HG03432 (cell line): ENCODE data around the gene B4GALT4.
"Not testable (repeated sequence)": the region's sequence is repeated elsewhere in the genome, so short reads cannot be mapped to it uniquely, and the experiment has no call there.

Experiments
- ATAC-seq: cut with Tn5 transposase; IDR thresholded peaks from one replicate; pipeline ENCODE4 v1.9.1; 2021; ENCODE audit warnings: mild to moderate bottlenecking, moderate library complexity; ENCODE audit not compliant: unreplicated experiment

Gene B4GALT4

DNA sequence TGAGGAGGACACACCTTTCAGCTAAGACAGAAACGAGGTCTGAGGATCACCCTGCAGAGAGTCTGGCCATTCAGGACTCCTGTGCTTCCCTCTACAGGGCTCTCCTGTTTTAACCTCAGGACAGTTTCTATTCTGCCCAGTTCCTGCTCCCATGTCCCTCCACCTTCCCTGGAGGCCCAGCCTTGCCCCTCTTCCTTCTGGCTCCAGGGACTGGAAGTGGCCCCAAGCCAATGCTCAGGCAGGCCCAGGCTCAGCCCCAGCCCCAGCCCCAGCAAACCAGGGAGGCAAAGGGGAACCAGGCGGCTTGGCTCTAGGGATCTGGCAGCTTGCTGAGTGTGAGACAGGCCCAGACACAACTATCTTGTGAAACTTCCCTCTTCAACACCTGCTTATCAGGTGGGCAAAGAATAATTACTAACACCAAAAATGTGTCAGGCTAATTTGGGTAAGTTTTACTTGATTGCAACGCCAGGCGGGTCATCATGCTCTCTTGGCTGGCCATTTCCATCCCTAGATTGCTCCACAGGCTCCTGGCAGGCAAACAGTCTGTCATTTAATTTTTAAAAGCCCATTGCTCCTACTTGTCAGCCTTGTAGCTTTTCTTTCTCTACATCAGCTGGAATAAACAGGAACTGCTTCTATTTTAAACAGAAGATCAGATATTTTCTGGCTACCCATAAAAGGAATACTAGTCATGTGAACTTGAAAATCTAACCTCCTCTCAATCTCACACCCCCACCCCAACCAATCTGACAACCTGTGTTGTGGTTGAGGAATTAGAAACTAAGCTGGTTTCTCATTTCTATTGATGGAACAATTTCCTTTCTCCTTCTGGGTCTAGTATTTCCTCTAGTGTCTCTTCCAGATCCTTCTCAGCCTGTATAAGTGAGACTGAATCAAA lies 33.8 kb downstream of the B4GALT4 start:
- no peak for ATAC-seq

DNA sequence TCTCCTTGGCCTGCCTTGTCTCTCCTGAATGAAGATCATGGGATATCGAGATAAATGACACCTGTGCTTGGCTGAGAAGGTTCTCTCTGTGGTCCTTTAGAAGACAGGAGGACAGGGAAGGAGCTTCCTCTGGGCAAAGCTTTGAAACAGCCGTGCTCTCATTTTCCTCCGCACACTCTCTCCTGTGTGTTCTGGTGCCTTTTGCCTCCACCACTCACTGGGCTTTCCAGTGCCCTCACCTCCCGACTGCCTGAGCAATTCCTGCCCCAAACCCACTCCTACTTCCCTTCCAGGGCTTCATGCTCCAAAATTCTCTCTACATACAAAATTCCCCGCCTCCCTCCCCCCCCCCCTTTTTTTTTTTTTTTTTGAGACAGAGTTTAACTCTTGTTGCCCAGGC lies 35.0 kb downstream of the B4GALT4 start:
- no peak for ATAC-seq

DNA sequence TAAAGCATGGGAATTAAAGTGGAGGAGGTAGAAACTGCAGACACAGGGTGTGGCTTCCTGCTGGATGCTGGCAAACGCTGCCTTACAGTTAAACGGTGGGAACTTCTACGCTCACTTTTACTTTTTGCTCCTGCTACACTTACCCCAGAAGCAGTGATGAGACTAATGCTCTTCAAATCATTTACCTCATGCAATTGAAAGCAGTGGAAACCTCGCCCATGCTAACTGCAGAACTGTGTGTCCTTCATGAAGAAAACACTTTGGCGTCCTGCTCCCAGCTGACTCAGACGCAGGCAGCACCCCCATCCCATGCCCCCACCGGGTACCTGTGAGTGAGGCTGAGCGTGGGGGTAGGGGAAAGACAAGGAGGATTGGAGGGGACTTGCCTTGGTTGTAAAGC lies 35.5 kb downstream of the B4GALT4 start:
- ATAC-seq: no peak

DNA sequence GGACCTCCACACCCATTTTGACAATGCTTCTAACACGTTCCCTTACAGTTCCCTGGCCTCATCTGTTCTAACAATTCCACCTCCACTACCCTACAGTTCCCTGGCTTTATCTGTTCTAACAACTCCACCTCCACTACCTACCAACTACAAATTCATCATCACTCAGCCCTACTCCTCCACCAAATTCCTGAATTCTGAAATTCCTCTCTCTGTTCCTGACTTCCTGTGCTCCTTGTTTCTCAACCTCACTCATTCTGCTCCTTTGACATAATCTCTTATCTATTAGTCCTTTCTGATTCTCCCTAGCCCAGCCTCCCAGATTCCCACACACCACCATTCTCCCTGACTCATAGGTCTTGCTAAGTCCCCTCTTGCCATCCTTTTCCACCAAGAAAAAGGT lies 44.8 kb downstream of the B4GALT4 start:
- ATAC-seq: no peak

DNA sequence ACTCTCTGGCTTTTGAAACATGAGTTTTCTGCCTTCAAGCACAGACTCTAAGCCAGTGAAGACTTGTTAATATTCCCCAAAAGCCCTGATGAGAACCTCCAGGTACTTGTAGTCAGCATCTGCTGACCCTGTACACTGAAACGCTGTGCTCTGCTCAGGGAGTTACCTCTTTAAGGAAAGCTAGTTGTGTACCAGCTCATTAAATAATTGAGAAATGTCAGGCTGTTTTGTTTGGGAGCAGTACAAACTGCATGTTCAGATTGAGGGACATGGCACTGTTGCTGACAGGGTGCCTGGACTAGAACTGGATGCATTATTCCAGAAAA lies 45.6 kb downstream of the B4GALT4 start:
- ATAC-seq: no peak

DNA sequence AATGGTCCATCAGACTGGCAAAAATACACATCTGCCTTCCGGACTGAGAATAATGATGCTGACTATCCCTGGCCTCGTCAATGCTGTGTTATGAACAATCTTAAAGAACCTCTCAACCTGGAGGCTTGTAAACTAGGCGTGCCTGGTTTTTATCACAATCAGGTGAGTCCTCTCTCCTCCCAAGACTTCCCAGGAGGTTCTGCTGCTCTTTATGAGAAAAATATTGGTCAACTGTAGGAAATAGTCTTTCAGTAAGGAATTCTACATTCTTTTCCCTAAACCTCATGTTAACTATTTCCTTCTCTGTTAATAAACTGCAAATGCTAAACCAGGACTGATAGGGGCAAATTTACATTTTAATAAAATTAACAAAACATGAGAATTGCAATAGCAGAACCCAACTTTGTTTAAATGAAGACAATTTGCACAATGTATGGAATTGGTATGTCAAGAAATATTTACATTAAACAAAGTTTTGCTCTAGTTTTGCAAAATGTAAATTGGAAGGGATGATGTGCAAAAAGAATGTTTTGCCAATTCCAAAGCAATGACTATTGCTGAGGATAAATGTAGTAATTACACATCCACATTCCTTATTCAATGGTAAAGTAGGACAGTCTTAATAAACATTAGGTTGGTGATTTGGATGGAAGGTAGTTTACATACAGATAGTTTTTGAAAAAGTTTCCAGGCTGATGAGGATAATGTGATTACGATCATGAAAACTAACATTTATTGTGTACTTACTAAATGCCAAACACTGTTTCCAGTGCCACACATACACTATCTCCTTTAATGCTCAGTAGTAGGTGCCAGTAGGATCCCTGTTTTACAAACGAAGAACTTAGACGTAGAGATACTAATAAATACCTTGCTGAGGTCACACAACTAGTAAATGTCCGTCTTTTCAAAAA lies 46.2 kb downstream of the B4GALT4 start:
- no peak for ATAC-seq

DNA sequence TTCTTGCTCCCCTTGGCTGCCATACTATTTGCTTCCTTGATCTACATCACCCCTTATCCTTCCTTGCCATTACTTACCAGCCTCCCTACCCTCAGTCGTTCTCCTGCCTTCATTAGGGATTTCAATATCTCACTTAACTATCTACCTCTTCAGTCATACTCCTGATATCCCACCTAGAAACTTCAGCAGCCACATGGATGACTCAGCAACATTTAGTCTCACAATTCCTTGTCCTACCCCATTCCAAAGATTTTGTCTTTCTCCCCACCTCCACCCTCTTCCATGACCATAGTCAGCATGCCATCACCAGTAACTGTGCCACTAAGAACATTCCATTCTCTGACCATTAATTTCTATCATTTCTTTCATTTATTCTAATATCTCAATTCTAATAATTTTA lies 48.9 kb downstream of the B4GALT4 start:
- no peak for ATAC-seq

DNA sequence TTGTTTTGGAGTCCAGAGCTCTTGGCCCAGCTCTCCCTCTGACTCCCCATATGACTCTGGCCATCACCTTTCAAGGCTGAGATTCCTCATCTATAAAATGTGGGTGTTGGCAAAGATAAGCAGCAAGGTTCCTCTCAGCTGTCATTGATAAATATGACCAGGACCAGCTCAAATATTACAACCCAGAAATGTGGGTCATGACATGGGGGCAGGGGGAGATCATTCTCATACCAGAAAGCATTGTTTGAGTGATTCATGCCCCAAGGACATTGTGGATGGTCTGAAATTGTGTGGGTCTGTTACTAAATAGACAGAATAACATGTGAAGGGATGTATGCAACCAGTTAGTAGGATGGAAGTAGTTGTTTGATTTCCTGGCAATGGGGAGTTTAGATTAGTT lies 53.4 kb downstream of the B4GALT4 start:
- no peak for ATAC-seq

DNA sequence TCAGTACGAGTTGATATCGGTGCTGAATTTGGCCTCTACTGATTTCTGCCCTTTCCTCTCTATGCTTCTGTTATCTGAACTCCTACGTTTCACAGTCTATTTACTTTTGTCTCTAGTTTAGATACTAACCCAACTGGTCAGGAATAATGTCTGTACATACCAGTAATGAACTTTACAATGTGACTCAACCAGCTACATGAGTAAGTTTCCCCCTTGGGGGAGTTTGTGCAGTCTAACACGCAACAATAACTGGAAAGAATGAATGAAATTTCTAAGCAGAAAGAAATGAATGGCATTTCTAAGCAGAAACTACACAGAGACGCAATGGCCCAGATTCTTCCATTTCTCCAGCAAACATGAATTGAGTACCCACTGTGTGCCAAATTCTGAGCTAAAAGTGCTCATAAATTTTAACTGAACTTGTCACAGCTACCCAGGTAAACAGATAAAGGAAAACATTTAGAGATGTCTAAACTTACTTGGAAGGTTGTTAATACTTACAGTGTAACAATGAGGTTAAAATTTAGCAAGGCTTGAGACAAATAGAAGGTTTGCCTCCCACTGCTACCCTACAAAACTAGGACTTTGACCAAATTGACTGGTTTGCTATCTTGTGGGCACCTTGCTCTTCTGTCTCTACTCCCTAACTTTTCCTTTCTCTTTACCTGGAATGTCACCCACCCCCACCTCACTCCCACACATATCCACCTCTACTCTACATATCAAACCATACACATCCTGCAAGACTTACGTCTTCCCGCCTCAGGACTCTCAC lies 55.7 kb downstream of the B4GALT4 start:
- no peak for ATAC-seq

DNA sequence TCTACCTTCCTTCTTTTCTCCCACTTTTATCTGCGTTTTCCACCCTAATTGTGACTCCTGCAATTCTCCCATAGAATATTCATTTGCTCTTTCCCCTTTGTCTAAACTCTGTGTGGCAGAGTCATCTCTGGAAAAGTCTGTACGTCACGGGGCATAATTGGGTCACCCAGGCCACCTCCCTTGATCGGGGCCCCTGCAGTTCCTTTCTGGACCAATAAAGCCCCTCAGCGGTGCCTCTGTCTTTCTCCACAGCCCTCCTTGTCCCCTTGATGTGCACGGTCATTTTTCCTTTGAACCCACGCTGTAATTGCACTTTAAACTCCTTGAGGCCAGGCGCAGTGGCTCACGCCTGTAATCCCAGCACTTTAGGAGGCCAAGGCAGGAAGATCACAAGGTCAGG lies 56.6 kb downstream of the B4GALT4 start:
- no peak for ATAC-seq

DNA sequence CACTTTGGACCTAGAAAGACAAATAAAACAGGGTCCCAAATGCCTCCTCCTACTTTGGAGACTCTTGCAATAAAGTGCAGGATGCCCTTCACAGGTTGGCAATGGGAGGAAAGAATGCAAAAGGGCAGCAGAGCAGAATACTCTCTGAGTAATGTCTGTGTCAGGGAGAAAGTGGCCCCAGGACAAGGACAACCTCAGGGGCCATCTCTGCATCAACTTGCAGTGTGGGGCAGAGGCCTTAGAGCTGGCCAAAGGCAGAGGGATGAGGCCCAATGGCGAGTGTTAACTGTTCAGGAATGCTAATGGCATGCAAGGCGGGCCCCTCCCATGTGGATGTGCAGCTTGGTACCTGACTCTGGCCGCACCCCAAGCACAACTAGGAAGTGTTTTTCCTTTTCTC lies 58.9 kb downstream of the B4GALT4 start:
- no peak for ATAC-seq

DNA sequence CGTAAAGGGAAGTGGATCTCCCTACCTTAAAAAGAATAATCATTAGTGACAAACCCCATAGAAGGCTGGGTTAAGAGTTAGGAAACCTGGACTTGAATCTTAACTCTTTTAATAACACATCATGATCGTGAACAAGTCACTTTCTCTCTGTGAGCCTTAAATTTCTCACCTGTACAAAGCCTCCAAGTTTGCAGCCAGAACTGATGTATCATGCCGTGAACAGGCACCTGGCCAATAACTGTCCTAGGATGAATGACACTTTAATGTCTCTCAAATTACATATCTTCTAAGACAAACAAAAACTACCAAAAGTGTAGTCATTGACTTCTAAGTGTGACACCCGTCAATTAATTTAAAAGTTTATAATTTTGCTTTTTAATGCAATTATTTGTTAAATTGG lies 63.4 kb downstream of the B4GALT4 start:
- no peak for ATAC-seq

DNA sequence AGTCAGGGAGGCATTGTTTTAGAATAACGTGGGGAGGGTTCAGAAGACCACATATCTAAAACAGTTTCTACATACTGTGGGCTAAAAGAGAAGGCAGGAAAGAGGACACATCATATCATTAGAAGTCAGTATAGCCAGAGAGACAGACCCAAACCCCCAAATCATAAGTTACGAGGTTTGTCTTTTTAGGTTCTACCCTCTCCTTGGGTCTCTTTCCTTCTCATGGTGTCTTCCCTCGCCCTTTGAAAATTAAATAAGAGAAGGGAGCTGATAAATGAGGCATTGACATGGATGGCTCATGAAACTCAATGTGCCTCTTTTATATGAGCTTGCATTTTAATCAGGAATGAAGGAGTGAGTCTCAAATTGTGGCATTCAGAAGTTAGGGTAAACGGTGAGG lies 63.9 kb downstream of the B4GALT4 start:
- no peak for ATAC-seq

DNA sequence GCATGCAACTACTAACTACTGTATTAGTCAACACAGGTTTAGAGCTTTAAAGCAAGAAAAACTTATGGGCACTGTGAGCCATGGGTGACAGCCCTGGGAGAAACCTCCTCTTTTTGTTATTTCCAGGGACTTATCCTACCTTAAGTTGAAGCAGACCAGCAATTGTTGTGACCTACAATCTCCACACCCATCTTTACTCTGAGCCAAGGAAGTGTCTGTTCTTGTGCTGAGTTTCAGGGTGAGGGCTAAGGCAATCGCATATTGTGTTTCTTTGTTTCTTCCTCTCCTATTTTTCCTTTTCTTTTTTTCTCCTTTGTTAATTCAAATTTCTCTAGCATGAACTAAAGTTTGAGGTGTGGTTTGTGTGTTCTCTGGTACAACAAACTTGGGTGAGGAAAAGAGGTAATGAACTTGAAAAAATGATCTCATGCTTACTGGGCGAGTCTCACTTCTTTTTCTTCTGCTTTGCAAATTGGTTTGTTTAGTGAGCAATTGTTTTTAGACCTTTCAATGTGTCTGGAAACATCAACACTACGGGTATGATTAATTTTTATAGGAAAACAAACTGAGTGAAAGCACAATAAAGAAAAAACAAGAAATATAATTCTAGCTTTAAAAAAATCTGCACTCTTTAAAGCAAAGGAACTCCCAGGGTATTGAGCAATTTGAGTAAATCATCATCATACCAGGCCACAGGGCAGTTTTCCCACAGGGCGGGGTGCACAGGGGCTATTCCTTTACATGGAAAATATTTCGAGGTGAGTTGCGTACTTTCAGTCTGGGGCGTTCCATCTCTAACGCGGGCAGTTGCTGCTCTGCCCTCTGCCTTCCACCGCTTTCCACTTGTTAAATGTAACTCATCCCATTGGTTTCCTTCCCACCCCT lies 64.6 kb downstream of the B4GALT4 start:
- ATAC-seq: no peak

DNA sequence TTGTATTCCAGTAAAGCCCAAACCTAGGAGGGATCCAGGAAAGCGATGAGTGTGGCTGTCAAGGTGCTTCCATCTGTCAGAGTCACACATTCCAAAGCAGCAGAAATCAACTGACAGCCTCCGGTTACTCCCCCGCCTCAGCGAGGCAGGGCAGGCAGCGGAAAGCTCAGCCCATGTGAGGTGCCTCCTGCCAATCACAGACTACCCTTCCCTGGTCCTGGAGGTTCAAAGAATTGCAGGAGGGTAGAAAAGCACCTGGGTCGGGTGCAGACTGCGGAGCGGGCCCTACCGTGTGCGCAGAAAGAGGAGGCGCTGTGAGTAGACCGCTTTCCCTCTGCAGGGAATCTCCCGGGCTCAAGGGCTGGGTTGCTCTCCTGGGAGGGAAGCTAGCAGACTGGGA lies 67.4 kb downstream of the B4GALT4 start, which contains the start of gene UPK1B:
UPK1B (plus strand) TSS at position 274 of the 400 bp plus-strand sequence. CDS start 13,144 bp downstream, outside the sequence.
- ATAC-seq: no peak

DNA sequence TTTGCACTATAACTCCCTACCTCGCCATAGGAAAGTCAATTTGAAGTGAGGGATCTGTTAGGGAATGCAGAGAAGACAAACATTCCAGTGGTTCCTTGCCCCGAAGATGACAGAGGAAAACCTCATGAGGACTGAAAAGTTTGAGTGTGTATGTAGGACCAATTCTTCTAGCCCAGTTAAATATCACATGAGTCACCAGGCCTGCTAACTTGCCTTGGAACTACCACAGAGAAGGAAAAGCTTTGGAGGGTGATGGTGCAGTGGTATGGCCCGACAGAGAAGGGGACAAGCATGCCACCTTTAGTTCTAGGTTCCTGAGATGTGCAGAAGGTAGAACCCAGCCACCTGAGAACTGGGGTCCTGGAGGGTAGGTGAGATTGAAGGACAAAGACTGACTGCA lies 69.9 kb downstream of the B4GALT4 start:
- ATAC-seq: no peak

DNA sequence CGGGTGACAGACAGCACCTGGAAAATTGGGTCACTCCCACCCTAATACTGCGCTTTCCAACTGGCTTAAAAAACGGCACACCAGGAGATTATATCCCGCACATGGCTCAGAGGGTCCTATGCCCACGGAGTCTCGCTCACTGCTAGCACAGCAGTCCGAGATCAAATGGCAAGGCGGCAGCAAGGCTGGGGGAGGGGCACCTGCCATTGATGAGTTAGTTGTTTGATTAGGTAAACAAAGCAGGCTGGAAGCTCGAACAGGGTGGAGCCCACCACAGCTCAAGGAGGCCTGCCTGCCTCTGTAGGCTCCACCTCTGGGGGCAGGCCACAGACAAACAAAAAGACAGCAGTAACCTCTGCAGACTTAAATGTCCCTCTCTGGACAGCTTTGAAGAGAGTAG lies 75.9 kb downstream of the B4GALT4 start:
- not testable (repeated sequence) for ATAC-seq
